NCI-H2227 (cell line): Measurements from ENCODE around the gene SRSF9.
"Not testable (repeated sequence)": the region's sequence is repeated elsewhere in the genome, so short reads cannot be mapped to it uniquely, and the experiment has no call there.

Experiments used
- DNase-seq: peaks from one replicate; lab custom pipeline; 2025; ENCODE audit not compliant: unreplicated experiment; lab: John Stamatoyannopoulos, UW

Gene SRSF9

DNA sequence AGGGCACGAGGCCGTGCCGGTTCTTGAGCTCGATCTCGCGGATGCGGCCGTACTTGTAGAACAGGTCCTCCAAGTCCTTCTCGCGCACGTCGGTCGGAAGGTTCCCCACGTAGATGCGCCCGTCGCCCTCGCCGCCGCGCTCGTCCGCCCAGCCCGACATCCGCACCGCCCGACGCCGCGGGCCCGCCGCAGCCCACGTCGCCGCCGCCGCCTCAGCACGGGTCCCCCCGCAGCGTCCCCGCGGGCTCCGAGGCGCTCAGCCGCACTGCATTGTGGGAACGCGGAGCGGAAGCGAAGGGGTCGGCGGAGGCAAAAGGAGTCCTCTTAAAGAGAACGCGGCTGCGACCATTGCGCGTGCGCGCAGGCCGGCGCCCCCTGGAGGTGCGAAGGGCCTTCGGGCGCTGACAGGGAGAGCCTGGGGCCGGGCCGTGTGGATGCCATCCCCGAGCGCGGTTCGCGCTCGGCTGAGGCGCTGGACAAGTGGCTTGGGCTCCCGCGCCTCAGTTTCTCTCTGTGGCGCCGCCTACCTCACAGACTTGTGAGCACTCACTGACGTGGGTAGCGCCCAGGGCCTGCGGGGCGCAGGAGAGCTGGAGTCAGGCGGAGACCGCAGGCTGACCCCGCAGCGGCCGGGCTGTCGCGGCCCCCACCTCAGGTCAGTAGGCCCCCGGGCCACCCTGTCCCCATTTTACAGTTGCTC lies at the start of gene SRSF9:
SRSF9 (minus strand) TSS at position 299 of the 700 bp plus-strand sequence; CDS start at position 160, 139 bp downstream.
- peak; percentile 98 for DNase-seq

DNA sequence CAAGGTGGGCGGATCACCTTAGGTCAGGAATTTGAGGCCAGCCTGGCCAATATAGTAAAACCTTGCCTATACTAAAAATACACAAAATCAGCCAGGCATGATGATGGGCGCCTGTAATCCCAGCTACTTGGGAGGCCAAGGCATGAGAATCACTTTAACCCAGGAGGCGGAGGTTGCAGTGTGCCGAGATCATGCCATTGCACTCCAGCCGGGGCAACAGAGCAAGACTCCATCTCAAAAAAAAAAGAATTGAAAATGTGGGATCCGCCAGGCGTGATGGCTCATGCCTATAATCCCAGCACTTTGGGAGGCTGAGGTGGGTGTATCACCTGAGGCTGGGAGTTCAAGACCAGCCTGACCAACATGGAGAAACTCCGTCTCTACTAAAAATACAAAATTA lies 49.8 kb upstream of the SRSF9 start:
- DNase-seq, result not testable (repeated sequence)

DNA sequence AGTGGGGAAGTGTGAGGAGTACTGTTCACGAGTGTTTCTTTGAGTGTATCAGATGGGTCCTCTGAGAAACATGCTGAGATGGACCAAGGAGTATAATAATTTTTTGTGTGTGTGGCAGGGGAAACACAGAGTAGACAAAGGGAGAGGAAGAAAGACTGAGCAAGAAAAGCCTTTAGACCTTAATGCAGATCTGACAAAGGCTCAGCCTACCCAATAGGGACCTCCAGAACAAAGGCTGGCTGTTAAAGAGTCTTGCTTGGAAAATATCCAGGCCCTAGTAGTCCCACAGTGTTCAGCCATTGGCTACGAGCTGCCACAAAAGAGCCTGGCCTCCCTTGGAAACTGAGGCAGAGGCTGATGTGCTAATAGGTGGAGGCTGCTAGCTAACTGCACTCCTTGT lies 45.9 kb upstream of the SRSF9 start:
- DNase-seq, result no peak

DNA sequence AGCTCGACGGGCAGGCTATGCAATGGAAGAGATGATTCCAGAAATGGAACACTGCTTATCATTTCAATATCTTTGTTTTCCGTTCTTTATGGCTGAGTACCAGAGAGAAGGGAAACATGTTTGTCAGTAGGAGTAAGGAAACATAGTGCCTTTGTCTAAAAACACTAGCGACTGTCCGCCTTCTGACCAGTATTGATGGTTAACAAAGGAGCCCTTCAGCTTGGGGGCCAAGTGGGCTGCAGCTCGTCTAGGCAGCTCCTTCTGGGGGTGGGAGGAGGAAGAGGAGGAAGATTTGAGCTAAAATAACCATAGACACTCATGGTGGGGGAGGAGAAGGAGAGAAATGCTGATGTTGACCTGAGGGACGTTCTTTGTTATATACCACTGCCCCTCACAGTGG lies 44.5 kb upstream of the SRSF9 start:
- no peak for DNase-seq

- no peak for DNase-seq
Observed at GRCh38 chr12:120508537-120508936, 39.0 kb upstream of the SRSF9 start.

- DNase-seq, result no peak
Observed at GRCh38 chr12:120504587-120504986, 35.0 kb upstream of the SRSF9 start.

- DNase-seq, result no peak
Observed at GRCh38 chr12:120500581-120500980, 31.0 kb upstream of the SRSF9 start.

- DNase-seq, result no peak
Observed at GRCh38 chr12:120498870-120499515, 29.4 kb upstream of the SRSF9 start.

- no peak for DNase-seq
Observed at GRCh38 chr12:120497524-120498150, 28.1 kb upstream of the SRSF9 start.

GRCh38 chr12:120496413-120497340 lies 27.1 kb upstream of the SRSF9 start:
- DNase-seq, result peak; percentile 63

GRCh38 chr12:120495731-120496412 lies 26.3 kb upstream of the SRSF9 start, which contains the start of gene DYNLL1:
DYNLL1 (plus strand) TSS chr12:120496113; CDS start chr12:120496422, 309 bp downstream.
- peak; percentile 98 for DNase-seq

DNA sequence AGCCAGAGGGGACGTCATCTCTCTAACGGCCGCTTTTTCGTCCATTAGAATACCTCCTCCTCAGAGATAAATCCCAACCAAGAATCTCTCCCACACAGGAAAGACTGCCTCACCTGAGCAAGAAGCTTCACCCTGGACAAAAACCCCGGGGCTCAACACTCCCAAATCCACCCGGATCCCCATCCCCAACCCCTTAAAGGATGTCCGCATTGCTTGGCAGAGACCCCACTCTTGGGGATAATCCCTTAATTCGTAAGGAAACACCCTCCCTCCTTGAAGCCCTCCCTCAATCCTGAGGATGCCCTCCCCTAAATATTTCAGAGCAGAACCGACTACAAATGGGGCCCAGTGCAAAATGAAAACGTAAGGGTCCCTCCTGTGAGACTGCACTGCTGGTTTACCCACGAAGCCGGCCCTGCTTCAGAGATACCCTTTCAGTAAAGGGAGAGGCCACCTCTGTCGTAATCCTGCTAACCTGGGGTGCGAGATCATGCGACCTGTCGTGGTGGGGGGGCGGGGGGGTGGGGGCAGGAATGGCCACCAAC lies 25.7 kb upstream of the SRSF9 start:
- no peak for DNase-seq

GRCh38 chr12:120490833-120491512 lies 21.4 kb upstream of the SRSF9 start:
- DNase-seq, result no peak

DNA sequence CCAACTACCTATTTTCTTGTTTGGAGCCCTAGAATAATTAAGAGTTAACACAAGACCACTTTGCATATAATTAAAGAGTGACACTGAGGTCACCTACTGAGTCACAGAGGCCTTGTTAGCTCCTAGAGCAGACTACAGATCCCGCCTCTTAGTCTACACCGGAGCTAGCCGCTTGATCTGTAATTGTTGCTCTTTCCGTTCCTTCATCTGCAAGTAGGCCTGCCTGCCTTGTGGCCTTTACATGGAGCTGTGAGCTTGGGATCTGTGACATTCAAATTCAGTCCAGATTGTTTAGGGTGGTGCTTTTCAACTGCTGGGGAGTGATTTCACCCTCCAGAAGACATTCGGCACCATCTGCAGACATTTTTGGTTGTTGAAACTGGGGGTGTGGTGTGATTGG lies 20.8 kb upstream of the SRSF9 start:
- no peak for DNase-seq

GRCh38 chr12:120489018-120489417 lies 19.5 kb upstream of the SRSF9 start:
- no peak for DNase-seq

- DNase-seq, result no peak
Observed at GRCh38 chr12:120488057-120488640, 18.6 kb upstream of the SRSF9 start.

DNA sequence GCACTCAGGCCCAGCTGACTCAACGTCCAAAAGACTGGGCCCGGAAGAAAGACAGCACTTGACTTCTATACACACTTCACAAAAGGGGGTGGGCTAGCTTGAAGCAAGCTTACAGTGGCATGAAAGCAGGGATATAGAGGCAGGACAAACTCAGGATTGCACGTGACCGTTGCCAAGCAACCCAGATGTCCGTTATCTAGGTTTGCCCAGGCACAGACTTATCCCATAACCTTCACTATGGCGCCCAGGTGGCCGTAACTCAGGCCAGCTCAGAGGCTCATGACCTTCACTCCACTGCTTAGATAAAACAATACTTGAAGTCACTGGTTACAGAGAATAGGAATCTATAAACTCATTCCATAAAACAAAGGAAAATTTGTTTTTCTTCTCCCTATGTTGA lies 18.0 kb upstream of the SRSF9 start:
- DNase-seq, result not testable (repeated sequence)

DNA sequence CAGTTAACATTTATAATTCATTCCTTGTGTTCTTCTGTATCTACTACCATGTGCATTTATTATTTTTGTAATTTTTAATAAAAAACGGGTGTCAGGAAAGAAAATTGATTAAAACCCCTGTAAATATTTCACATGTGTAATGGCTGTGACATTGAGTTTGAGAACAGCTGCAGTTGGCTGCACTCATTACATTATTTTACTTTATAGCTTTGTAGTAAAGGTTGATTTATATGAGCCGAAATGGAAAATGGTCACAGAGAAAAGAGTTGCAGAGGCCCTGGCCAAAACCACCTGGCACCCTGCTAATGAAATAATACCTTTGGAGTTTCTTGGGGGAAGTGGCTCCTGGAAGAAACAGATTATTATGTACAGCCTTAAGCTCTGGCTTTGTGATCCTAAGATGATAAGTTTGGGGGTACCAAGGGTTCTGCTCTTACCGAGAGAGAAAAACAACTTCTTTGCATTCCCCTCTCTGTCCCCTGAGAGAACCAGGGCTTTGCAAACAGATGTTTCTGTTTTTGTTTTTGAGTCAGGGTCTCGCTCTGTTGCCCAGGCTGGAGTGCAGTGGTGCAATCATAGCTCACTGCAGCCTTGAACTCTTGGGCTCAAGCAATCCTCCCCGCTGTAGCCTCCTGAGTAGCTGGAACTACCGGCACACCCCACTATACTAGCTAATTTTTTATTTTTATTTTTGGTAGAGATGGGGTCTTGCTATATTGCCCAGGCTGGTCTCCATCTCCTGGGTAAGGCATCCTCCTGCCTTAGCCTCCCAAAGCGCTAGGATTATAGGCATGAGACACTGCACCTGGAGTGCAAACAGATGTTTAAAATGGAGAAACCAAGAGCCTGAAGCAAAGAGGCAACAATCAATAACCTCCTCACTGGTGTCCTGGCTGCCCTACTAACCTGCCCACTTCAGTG lies 16.7 kb upstream of the SRSF9 start:
- DNase-seq, result no peak
